Measurements from ENCODE around the gene CTU2.

Gene CTU2

DNA sequence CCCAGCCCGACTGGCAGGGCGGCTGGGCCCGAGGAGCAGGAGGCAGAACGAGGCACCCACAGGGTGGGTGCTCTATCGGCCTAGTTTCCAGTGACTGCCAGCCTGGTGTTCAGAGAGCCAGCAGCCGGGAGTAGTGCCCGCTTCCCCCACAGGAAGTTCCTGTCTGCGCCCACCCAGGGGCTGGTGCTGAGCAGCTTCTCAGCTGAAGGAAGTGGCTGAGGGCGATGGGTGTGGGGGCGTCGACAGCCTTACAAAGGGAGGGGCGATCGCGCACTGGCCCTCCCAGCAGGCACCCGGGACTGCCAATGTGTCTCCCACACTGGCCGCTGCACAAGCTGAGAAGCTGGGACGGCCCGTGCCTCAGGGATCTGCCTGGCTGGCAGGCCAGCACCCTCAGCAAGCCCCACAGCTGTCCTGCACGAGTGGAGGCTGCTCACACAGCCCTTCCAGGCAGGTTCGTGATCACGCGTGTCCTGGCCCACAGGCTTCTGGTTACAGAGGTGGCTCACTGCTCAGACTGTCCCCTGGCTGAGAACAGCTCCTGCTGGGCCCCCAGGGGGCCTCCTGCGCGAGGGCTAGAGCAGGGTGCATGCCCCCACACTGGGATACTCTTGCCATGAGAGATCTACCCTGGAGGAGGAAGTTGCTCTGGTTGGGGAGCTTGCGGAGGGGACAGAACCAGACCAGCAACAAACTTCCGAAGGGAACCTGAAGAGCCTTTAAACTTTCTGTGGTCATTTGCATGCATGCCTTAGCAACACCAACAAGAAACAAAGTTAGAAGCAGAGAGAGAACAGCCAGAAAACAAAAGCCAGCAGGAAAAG, 2.6 kb upstream of the CTU2 start:
- no peaks in the 10 kb centered on the region for H3K36me3 ChIP-seq (ENCODE audit: control insufficient read depth, insufficient read depth, low read length)
- H3K9me3 ChIP-seq (ENCODE audit: control insufficient read depth, low read length), result no peaks in the 10 kb centered on the region
- no peaks in the 10 kb centered on the region for H3K27me3 ChIP-seq (ENCODE audit: control insufficient read depth, insufficient read depth, low read length, poor library complexity, severe bottlenecking)
- 90 to 91% methylated on average over 26 of the region's 26 CpGs for WGBS, 2 experiments
- H3K4me3 ChIP-seq (ENCODE audit: insufficient read depth, low read depth, low read length), result no peak overlapping the region
- peaks cover 7% of the 10 kb centered on the region for H3K4me1 ChIP-seq (ENCODE audit: control insufficient read depth, insufficient read depth, low read length)
- H3K27ac ChIP-seq (ENCODE audit: insufficient read depth, low read depth, low read length, poor library complexity, severe bottlenecking), result no peak overlapping the region

DNA sequence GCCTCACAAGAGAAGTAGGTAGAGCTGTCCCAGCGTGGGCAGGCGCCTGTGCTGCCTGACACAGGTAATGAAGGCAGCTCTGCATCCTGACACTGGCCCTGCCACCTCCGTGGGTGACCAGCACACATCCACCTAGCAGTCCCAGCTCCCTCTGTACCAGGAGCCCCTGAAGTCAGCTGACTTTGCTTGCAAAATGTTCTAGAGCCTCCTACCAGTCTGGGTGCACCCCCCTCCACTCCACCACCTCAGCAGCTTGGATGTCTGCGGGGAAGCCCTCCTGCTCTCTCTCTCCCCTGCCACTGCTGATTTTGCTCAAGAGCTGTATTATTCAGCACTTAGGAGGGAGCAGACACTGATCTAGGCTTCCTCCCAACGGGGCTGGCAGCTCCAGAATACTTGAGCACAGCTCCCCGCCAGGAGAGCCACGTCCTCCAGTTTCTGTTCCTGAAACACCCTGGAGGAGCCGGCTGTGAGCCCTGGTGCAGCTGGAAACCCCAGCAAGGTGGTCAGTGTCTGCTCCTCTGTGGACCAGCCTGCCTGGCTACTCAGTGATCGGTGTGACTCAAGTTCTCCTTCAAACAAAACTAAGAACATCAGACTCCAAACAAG, 1.1 kb upstream of the CTU2 start:
- Histone ChIP-seq H3K4me3 (ENCODE audit: insufficient read depth, low read depth, low read length) (peak overlapping the region; percentile 98), H3K27me3 (ENCODE audit: control insufficient read depth, insufficient read depth, low read length, poor library complexity, severe bottlenecking) (no peaks in the 10 kb centered on the region), H3K27ac (ENCODE audit: insufficient read depth, low read depth, low read length, poor library complexity, severe bottlenecking) (no peak overlapping the region), H3K4me1 (ENCODE audit: control insufficient read depth, insufficient read depth, low read length) (peaks cover 7% of the 10 kb centered on the region), H3K9me3 (ENCODE audit: control insufficient read depth, low read length) (no peaks in the 10 kb centered on the region), H3K36me3 (ENCODE audit: control insufficient read depth, insufficient read depth, low read length) (no peaks in the 10 kb centered on the region)
- 57 to 62% methylated on average over 9 of the region's 9 CpGs for WGBS, 2 experiments

DNA sequence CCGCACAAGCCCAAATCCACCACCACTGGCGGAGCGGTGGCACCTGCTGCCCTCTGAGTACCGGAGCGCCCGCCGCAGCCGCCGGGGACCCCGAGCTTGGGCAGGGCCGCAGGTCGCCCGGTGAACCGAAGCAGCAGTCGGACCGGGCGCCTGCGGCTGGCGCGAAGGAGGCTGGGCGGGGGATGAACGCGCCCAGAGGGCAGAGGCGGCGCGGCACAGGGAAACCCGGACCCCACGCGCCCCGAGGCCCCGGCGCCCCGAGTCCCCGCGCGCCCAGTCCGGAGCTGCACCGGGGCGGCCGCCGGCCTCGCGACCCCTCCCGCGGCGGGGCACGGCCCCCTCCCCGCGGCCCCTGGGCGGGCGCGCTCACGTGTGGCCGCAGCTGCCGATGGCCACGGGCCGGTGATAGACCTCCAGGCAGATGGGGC, 488 bp upstream of the CTU2 start:
- no peaks in the 10 kb centered on the region for H3K9me3 ChIP-seq (ENCODE audit: control insufficient read depth, low read length)
- H3K27me3 ChIP-seq (ENCODE audit: control insufficient read depth, insufficient read depth, low read length, poor library complexity, severe bottlenecking), result no peaks in the 10 kb centered on the region
- H3K27ac ChIP-seq (ENCODE audit: insufficient read depth, low read depth, low read length, poor library complexity, severe bottlenecking), result no peak overlapping the region
- H3K4me1 ChIP-seq (ENCODE audit: control insufficient read depth, insufficient read depth, low read length), result peaks cover 7% of the 10 kb centered on the region
- H3K36me3 ChIP-seq (ENCODE audit: control insufficient read depth, insufficient read depth, low read length), result no peaks in the 10 kb centered on the region
- 1% methylated on average over 57 of the region's 57 CpGs for WGBS, 2 experiments
- H3K4me3 ChIP-seq (ENCODE audit: insufficient read depth, low read depth, low read length), result peak overlapping the region; percentile 98

DNA sequence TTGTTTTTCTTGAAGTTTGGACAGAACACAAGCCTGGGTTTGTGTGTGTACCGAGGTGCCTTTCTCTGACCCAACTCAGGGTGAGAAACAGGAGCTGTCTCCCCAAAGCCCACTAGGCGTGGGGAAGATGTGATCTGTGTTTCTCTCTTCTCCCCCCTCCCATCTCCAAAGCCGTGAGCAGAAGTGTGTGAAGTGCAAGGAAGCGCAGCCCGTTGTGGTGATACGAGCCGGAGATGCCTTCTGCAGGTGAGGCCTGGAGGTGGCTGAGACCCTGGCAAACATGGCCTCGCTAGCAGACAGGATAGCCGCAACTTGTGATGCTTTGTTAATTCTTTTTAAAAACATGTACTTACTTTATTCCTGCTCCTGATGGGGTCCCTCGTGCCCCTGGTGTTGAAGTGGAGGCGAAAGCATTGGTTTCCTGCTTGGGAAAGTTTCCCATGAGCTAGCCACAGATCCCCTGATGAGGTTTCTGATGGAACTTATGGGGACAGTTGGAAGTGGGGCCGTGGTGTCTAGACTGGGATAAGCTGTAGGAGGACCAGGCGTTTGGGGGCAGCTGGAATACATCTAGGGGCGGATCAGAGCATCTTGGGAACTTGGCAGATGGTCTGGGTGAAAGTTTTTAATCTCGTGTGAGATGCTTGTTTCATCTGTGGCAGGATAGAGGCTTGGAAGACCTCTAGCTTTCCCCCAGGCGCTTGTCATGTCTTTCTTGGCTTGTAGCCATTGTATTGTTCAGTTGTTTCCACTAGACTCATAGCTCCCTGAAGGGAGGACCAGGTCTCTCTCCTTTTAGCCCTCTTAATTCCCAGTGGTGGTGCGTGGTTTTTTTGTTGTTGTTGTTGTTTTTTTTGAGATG, 893 bp downstream of the CTU2 start:
- H3K27ac ChIP-seq (ENCODE audit: insufficient read depth, low read depth, low read length, poor library complexity, severe bottlenecking), result no peak overlapping the region
- 58 to 60% methylated on average over 17 of the region's 17 CpGs for WGBS, 2 experiments
- no peaks in the 10 kb centered on the region for H3K36me3 ChIP-seq (ENCODE audit: control insufficient read depth, insufficient read depth, low read length)
- peak overlapping the region; percentile 98 for H3K4me3 ChIP-seq (ENCODE audit: insufficient read depth, low read depth, low read length)
- H3K27me3 ChIP-seq (ENCODE audit: control insufficient read depth, insufficient read depth, low read length, poor library complexity, severe bottlenecking), result no peaks in the 10 kb centered on the region
- no peaks in the 10 kb centered on the region for H3K9me3 ChIP-seq (ENCODE audit: control insufficient read depth, low read length)
- peaks cover 7% of the 10 kb centered on the region for H3K4me1 ChIP-seq (ENCODE audit: control insufficient read depth, insufficient read depth, low read length)

DNA sequence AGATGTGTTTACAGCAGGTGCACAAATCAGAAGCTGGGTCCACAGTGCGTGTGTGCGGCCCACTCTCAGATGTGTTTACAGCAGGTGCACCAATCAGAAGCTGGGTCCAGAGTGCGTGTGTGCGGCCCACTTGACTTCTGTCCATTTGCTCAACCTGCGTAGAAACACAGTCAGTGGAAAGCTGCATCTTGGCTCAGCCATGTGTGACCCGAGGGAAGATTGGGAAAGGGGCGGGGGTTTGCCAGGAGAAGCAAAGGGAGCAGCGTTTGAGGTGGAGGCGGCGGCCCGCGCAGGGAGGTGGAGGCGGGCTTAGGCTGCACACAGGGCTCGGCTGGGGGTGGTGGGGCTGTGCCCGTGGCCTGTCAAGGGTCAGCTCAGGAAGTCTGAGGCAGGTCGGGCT, 4.3 kb downstream of the CTU2 start:
- H3K9me3 ChIP-seq (ENCODE audit: control insufficient read depth, low read length), result no peaks in the 10 kb centered on the region
- no peak overlapping the region for H3K27ac ChIP-seq (ENCODE audit: insufficient read depth, low read depth, low read length, poor library complexity, severe bottlenecking)
- no peaks in the 10 kb centered on the region for H3K27me3 ChIP-seq (ENCODE audit: control insufficient read depth, insufficient read depth, low read length, poor library complexity, severe bottlenecking)
- H3K4me1 ChIP-seq (ENCODE audit: control insufficient read depth, insufficient read depth, low read length), result peaks cover 7% of the 10 kb centered on the region
- peaks cover 1% of the 10 kb centered on the region for H3K36me3 ChIP-seq (ENCODE audit: control insufficient read depth, insufficient read depth, low read length)
- H3K4me3 ChIP-seq (ENCODE audit: insufficient read depth, low read depth, low read length), result no peak overlapping the region
- 83 to 84% methylated on average over 16 of the region's 16 CpGs for WGBS, 2 experiments

DNA sequence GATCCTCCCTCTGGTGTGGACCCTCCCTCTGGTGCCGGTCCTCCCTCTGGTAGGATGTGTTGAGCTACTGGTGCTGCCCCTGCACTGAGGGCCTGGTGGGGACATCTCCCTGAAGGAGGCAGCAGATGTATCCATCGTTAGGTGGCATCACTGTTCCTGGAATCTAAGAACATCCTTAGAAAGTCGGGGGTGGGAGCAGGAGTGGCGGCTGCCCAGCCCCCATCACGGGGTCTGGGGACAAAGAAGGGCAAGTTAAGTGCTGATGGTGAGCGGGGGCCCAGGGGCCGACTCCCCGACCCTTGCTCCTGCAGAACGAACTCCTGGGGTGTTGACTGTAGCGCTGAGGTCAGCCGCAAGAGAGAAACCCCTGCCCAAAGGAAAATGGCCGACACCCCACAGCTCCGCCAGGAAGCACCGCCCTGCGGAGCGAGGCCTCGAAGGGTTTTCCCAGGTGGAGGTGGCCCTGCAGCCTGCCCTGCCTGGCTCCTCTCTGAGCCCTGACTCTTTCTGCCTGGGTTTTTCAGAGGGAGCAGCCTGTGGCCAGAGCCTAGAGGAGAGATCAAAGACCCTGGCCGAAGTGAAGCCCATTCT, 5.5 kb downstream of the CTU2 start:
- no peak overlapping the region for H3K4me3 ChIP-seq (ENCODE audit: insufficient read depth, low read depth, low read length)
- no peaks in the 10 kb centered on the region for H3K9me3 ChIP-seq (ENCODE audit: control insufficient read depth, low read length)
- H3K36me3 ChIP-seq (ENCODE audit: control insufficient read depth, insufficient read depth, low read length), result peaks cover 11% of the 10 kb centered on the region
- H3K4me1 ChIP-seq (ENCODE audit: control insufficient read depth, insufficient read depth, low read length), result peaks cover 7% of the 10 kb centered on the region
- H3K27ac ChIP-seq (ENCODE audit: insufficient read depth, low read depth, low read length, poor library complexity, severe bottlenecking), result no peak overlapping the region
- H3K27me3 ChIP-seq (ENCODE audit: control insufficient read depth, insufficient read depth, low read length, poor library complexity, severe bottlenecking), result no peaks in the 10 kb centered on the region
- 79 to 81% methylated on average over 17 to 18 of the region's 18 CpGs for WGBS, 2 experiments

DNA sequence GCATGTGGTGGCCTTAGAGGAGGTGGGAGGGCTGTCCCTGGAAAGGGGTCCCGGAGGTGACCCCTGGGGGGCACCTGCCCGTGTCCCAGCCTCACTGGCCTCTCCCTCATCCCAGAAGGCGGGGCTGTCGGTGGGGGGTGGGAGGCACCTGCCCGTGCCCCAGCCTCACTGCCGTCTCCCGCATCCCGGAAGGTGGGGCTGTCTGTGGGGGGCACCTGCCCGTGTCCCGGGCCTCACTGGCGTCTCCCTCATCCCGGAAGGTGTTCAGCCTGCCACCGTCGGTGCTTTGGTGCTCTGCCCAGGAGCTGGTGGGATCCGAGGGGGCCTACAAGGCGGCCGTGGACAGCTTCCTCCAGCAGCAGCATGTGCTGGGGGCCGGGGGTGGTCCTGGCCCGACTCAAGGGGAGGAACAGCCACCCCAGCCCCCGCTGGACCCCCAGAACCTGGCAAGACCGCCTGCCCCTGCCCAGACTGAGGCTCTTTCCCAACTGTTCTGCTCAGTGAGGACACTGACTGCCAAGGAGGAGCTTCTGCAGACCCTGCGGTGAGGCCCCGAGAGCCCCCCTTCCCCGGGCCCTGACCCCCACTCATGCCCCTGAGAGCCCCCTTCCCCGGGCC, 6.2 kb downstream of the CTU2 start:
- H3K4me1 ChIP-seq (ENCODE audit: control insufficient read depth, insufficient read depth, low read length), result peaks cover under 1% of the 10 kb centered on the region
- no peak overlapping the region for H3K27ac ChIP-seq (ENCODE audit: insufficient read depth, low read depth, low read length, poor library complexity, severe bottlenecking)
- no peak overlapping the region for H3K4me3 ChIP-seq (ENCODE audit: insufficient read depth, low read depth, low read length)
- H3K9me3 ChIP-seq (ENCODE audit: control insufficient read depth, low read length), result no peaks in the 10 kb centered on the region
- H3K27me3 ChIP-seq (ENCODE audit: control insufficient read depth, insufficient read depth, low read length, poor library complexity, severe bottlenecking), result no peaks in the 10 kb centered on the region
- H3K36me3 ChIP-seq (ENCODE audit: control insufficient read depth, insufficient read depth, low read length), result peaks cover 12% of the 10 kb centered on the region
- WGBS, 2 experiments, result 88 to 89% methylated on average over 23 to 24 of the region's 25 CpGs

DNA sequence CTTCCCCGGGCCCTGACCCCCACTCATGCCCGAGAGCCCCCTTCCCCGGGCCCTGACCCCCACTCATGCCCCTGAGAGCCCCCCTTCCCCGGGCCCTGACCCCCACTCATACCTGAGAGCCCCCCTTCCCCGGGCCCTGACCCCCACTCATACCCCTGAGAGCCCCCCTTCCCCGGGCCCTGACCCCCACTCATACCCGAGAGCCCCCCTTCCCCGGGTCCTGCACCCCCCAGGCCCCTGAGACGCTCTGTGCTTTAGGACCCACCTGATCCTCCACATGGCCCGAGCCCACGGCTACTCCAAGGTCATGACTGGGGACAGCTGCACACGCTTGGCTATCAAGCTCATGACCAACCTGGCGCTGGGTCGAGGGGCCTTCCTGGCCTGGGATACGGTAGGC, 6.8 kb downstream of the CTU2 start:
- WGBS, 2 experiments, result 89 to 91% methylated on average over 9 to 10 of the region's 15 CpGs
- no peaks in the 10 kb centered on the region for H3K27me3 ChIP-seq (ENCODE audit: control insufficient read depth, insufficient read depth, low read length, poor library complexity, severe bottlenecking)
- H3K27ac ChIP-seq (ENCODE audit: insufficient read depth, low read depth, low read length, poor library complexity, severe bottlenecking), result no peak overlapping the region
- H3K4me1 ChIP-seq (ENCODE audit: control insufficient read depth, insufficient read depth, low read length), result no peaks in the 10 kb centered on the region
- no peak overlapping the region for H3K4me3 ChIP-seq (ENCODE audit: insufficient read depth, low read depth, low read length)
- H3K36me3 ChIP-seq (ENCODE audit: control insufficient read depth, insufficient read depth, low read length), result peaks cover 12% of the 10 kb centered on the region
- H3K9me3 ChIP-seq (ENCODE audit: control insufficient read depth, low read length), result no peaks in the 10 kb centered on the region

DNA sequence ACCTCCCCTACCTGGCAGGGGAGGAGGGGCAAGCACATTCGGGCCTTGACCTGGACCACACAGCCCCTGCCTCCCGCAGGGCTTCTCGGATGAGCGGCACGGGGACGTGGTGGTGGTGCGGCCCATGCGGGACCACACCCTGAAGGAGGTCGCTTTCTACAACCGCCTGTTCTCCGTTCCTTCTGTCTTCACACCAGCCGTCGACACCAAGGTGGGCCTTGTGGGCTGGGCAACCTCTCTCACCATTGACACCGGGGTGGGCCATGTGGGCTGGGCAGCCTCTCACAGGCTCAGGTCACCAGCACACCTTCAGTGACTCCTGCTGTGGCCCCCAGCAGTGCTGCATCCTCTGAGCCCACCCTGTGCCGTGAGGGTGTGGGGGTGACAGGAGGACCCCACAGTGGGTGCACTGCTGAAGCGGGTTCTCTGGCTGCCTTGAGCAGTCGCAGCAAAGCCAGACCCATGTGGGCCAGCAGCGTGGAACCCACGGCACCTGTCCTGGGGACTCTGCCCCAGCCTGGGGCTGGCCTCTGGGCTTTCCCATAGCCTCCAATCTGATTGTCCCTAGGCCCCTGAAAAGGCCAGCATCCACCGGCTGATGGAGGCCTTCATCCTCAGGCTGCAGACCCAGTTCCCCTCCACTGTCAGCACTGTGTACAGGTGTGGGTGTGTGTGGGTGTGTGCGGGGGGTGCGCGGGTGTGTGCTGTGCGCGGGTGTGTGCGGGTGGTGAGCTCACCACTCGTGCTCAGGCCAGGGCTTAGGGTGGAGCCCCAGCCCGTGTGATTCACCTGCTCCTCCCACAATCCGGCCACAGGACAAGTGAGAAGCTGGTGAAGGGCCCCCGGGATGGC, 7.5 kb downstream of the CTU2 start:
- H3K4me1 ChIP-seq (ENCODE audit: control insufficient read depth, insufficient read depth, low read length), result no peaks in the 10 kb centered on the region
- H3K27ac ChIP-seq (ENCODE audit: insufficient read depth, low read depth, low read length, poor library complexity, severe bottlenecking), result no peak overlapping the region
- WGBS, 2 experiments, result 91 to 93% methylated on average over 30 of the region's 30 CpGs
- H3K4me3 ChIP-seq (ENCODE audit: insufficient read depth, low read depth, low read length), result no peak overlapping the region
- no peaks in the 10 kb centered on the region for H3K9me3 ChIP-seq (ENCODE audit: control insufficient read depth, low read length)
- peaks cover 12% of the 10 kb centered on the region for H3K36me3 ChIP-seq (ENCODE audit: control insufficient read depth, insufficient read depth, low read length)
- H3K27me3 ChIP-seq (ENCODE audit: control insufficient read depth, insufficient read depth, low read length, poor library complexity, severe bottlenecking), result no peaks in the 10 kb centered on the region

Data from ectodermal cell (in vitro differentiated cells).